ENCODE measurements around the gene ZNF133. TPM values are rescaled to one million over a fixed set of nuclear protein-coding genes. Genes with fewer than 3 reads are reported as not detected.
A peak's percentile ranks its signal among the peaks of the same experiment; 100 is the strongest.

ZNF133 gene
- total RNA-seq, 1 experiment from 2014 or later: 16.2 TPM

DNA sequence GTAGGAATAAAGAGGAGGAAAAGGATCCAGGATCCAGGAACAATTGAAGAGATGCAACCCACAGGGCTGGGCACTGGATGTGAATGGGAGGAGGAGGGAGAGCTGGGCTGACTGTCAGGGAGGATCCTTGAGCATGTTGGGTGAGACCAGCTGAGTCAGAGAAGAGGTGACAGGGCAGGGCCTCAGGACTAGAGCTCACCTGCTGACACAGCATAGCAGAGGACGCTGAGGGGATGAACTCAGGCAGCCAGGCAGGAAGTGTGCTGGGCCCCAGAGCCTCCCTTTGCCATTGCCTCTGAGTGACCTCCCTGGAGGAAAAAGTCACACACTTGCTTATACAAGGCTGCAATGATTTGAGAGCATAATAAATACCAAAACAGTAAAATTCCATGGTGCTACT lies 72.3 kb downstream of the ZNF133 start:
- ChIA-PET CTCF (interaction anchor here (1.5 kb wide), 1 partner anchor 20 kb away, joined by 6 read pairs; no protein-coding TSS in a partner anchor), POLR2A (no interaction called here)
- TF ChIP-seq SP1 (CRISPR knock-in tag; conservative IDR thresholded peaks at IDR 0.05): no peak
- no peak for TF ChIP-seq PRRX2 (CRISPR knock-in tag; IDR thresholded peaks at IDR 0.05)
- TF ChIP-seq NR2C2 (CRISPR knock-in tag; IDR thresholded peaks at IDR 0.05): no peak
- TF ChIP-seq ZNF263 (CRISPR knock-in tag; IDR thresholded peaks at IDR 0.05; ENCODE audit: low read depth): peak; percentile 67; the same call in 1 of the 2 replicates
- no peak for TF ChIP-seq IRF2 (CRISPR knock-in tag; IDR thresholded peaks at IDR 0.05; ENCODE audit: borderline replicate concordance, low read depth)
- TF ChIP-seq SMAD4 (CRISPR knock-in tag; IDR thresholded peaks at IDR 0.05): no peak
- TF ChIP-seq CBFB (CRISPR knock-in tag; IDR thresholded peaks at IDR 0.05; ENCODE audit: low read depth): no peak
- TF ChIP-seq, protein P1, sequence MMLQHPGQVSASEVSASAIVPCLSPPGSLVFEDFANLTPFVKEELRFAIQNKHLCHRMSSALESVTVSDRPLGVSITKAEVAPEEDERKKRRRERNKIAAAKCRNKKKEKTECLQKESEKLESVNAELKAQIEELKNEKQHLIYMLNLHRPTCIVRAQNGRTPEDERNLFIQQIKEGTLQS (CRISPR knock-in tag; conservative IDR thresholded peaks at IDR 0.05): no peak
- TF ChIP-seq, protein P2, sequence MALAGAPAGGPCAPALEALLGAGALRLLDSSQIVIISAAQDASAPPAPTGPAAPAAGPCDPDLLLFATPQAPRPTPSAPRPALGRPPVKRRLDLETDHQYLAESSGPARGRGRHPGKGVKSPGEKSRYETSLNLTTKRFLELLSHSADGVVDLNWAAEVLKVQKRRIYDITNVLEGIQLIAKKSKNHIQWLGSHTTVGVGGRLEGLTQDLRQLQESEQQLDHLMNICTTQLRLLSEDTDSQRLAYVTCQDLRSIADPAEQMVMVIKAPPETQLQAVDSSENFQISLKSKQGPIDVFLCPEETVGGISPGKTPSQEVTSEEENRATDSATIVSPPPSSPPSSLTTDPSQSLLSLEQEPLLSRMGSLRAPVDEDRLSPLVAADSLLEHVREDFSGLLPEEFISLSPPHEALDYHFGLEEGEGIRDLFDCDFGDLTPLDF (CRISPR knock-in tag; IDR thresholded peaks at IDR 0.05): no peak
- Mint-ChIP-seq H3K9me3 (peaks cover 11% of the 10 kb centered on the region), H3K4me1 (peaks cover 4% of the 10 kb centered on the region; the same call in 1 of the 2 replicates), H3K27me3 (ENCODE audit: low read depth) (no peaks in the 10 kb centered on the region; the same call in 1 of the 2 replicates), H3K36me3 (no peaks in the 10 kb centered on the region), H3K4me3 (no peak overlapping the region), H3K27ac (no peak overlapping the region)
- ATAC-seq: peak; percentile 56
- no peak for DNase-seq (ENCODE audit: low spot score)

DNA sequence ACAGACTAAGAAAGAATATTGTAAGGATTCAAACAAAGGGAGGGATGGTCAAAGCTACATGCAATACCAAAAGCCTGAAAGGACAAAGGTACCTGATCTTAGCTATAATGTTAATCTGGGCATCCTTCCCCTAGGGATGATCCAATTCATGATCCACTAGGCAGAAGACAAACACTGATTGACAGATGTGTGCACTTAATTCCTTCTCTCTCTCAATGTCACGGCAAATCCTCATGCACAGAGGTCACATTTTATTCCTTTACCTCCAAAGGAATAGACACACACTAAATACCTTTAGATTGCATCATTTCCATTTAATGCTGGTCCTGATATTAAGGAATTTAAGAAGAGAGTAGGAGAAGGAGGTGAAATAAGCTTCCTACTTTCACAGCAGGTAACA lies 73.4 kb downstream of the ZNF133 start:
- ChIA-PET CTCF (no interaction called here), POLR2A (no interaction called here)
- H3K27me3 Mint-ChIP-seq (ENCODE audit: low read depth): no peaks in the 10 kb centered on the region; the same call in 1 of the 2 replicates
- H3K27ac Mint-ChIP-seq: no peak overlapping the region
- H3K4me1 Mint-ChIP-seq: peaks cover 4% of the 10 kb centered on the region; the same call in 1 of the 2 replicates
- H3K4me3 Mint-ChIP-seq: no peak overlapping the region
- no peaks in the 10 kb centered on the region for H3K36me3 Mint-ChIP-seq
- H3K9me3 Mint-ChIP-seq: peaks cover 9% of the 10 kb centered on the region
- DNase-seq (ENCODE audit: low spot score) (no peak), ATAC-seq (no peak)
- no peak for TF ChIP-seq HMGA2 (CRISPR knock-in tag; IDR thresholded peaks at IDR 0.05)
- TF ChIP-seq TEAD4 (CRISPR knock-in tag; IDR thresholded peaks at IDR 0.05): no peak
- TF ChIP-seq, protein P3, sequence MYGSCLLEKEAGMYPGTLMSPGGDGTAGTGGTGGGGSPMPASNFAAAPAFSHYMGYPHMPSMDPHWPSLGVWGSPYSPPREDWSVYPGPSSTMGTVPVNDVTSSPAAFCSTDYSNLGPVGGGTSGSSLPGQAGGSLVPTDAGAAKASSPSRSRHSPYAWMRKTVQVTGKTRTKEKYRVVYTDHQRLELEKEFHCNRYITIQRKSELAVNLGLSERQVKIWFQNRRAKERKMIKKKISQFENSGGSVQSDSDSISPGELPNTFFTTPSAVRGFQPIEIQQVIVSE (CRISPR knock-in tag; IDR thresholded peaks at IDR 0.05; ENCODE audit: borderline replicate concordance): no peak
- TF ChIP-seq ZNF423 (CRISPR knock-in tag; IDR thresholded peaks at IDR 0.05): no peak
- TF ChIP-seq, protein P4, sequence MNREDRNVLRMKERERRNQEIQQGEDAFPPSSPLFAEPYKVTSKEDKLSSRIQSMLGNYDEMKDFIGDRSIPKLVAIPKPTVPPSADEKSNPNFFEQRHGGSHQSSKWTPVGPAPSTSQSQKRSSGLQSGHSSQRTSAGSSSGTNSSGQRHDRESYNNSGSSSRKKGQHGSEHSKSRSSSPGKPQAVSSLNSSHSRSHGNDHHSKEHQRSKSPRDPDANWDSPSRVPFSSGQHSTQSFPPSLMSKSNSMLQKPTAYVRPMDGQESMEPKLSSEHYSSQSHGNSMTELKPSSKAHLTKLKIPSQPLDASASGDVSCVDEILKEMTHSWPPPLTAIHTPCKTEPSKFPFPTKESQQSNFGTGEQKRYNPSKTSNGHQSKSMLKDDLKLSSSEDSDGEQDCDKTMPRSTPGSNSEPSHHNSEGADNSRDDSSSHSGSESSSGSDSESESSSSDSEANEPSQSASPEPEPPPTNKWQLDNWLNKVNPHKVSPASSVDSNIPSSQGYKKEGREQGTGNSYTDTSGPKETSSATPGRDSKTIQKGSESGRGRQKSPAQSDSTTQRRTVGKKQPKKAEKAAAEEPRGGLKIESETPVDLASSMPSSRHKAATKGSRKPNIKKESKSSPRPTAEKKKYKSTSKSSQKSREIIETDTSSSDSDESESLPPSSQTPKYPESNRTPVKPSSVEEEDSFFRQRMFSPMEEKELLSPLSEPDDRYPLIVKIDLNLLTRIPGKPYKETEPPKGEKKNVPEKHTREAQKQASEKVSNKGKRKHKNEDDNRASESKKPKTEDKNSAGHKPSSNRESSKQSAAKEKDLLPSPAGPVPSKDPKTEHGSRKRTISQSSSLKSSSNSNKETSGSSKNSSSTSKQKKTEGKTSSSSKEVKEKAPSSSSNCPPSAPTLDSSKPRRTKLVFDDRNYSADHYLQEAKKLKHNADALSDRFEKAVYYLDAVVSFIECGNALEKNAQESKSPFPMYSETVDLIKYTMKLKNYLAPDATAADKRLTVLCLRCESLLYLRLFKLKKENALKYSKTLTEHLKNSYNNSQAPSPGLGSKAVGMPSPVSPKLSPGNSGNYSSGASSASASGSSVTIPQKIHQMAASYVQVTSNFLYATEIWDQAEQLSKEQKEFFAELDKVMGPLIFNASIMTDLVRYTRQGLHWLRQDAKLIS (CRISPR knock-in tag; IDR thresholded peaks at IDR 0.05; ENCODE audit: borderline replicate concordance): no peak
- no peak for TF ChIP-seq ZNF396 (CRISPR knock-in tag; IDR thresholded peaks at IDR 0.05; ENCODE audit: borderline replicate concordance)
- TF ChIP-seq, protein P5, sequence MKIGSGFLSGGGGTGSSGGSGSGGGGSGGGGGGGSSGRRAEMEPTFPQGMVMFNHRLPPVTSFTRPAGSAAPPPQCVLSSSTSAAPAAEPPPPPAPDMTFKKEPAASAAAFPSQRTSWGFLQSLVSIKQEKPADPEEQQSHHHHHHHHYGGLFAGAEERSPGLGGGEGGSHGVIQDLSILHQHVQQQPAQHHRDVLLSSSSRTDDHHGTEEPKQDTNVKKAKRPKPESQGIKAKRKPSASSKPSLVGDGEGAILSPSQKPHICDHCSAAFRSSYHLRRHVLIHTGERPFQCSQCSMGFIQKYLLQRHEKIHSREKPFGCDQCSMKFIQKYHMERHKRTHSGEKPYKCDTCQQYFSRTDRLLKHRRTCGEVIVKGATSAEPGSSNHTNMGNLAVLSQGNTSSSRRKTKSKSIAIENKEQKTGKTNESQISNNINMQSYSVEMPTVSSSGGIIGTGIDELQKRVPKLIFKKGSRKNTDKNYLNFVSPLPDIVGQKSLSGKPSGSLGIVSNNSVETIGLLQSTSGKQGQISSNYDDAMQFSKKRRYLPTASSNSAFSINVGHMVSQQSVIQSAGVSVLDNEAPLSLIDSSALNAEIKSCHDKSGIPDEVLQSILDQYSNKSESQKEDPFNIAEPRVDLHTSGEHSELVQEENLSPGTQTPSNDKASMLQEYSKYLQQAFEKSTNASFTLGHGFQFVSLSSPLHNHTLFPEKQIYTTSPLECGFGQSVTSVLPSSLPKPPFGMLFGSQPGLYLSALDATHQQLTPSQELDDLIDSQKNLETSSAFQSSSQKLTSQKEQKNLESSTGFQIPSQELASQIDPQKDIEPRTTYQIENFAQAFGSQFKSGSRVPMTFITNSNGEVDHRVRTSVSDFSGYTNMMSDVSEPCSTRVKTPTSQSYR (CRISPR knock-in tag; IDR thresholded peaks at IDR 0.05): no peak
- TF ChIP-seq NFYB (CRISPR knock-in tag; conservative IDR thresholded peaks at IDR 0.05; ENCODE audit: low read depth): no peak
- TF ChIP-seq MXD4 (CRISPR knock-in tag; IDR thresholded peaks at IDR 0.05; ENCODE audit: borderline replicate concordance): no peak
- TF ChIP-seq, protein P6, sequence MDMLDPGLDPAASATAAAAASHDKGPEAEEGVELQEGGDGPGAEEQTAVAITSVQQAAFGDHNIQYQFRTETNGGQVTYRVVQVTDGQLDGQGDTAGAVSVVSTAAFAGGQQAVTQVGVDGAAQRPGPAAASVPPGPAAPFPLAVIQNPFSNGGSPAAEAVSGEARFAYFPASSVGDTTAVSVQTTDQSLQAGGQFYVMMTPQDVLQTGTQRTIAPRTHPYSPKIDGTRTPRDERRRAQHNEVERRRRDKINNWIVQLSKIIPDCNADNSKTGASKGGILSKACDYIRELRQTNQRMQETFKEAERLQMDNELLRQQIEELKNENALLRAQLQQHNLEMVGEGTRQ (CRISPR knock-in tag; IDR thresholded peaks at IDR 0.05): no peak
- TF ChIP-seq, protein P7, sequence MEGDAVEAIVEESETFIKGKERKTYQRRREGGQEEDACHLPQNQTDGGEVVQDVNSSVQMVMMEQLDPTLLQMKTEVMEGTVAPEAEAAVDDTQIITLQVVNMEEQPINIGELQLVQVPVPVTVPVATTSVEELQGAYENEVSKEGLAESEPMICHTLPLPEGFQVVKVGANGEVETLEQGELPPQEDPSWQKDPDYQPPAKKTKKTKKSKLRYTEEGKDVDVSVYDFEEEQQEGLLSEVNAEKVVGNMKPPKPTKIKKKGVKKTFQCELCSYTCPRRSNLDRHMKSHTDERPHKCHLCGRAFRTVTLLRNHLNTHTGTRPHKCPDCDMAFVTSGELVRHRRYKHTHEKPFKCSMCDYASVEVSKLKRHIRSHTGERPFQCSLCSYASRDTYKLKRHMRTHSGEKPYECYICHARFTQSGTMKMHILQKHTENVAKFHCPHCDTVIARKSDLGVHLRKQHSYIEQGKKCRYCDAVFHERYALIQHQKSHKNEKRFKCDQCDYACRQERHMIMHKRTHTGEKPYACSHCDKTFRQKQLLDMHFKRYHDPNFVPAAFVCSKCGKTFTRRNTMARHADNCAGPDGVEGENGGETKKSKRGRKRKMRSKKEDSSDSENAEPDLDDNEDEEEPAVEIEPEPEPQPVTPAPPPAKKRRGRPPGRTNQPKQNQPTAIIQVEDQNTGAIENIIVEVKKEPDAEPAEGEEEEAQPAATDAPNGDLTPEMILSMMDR (IDR thresholded peaks at IDR 0.05): no peak
- TF ChIP-seq MYBL2 (CRISPR knock-in tag; IDR thresholded peaks at IDR 0.05): no peak
- TF ChIP-seq, protein P8, sequence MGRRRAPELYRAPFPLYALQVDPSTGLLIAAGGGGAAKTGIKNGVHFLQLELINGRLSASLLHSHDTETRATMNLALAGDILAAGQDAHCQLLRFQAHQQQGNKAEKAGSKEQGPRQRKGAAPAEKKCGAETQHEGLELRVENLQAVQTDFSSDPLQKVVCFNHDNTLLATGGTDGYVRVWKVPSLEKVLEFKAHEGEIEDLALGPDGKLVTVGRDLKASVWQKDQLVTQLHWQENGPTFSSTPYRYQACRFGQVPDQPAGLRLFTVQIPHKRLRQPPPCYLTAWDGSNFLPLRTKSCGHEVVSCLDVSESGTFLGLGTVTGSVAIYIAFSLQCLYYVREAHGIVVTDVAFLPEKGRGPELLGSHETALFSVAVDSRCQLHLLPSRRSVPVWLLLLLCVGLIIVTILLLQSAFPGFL (CRISPR knock-in tag; IDR thresholded peaks at IDR 0.05; ENCODE audit: borderline replicate concordance): no peak
- TF ChIP-seq, protein P9, sequence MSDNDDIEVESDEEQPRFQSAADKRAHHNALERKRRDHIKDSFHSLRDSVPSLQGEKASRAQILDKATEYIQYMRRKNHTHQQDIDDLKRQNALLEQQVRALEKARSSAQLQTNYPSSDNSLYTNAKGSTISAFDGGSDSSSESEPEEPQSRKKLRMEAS (CRISPR knock-in tag; IDR thresholded peaks at IDR 0.05): no peak

All from WTC11 (cell line).